ENCODE results near the gene PLCB4.

The PLCB4 gene

DNA sequence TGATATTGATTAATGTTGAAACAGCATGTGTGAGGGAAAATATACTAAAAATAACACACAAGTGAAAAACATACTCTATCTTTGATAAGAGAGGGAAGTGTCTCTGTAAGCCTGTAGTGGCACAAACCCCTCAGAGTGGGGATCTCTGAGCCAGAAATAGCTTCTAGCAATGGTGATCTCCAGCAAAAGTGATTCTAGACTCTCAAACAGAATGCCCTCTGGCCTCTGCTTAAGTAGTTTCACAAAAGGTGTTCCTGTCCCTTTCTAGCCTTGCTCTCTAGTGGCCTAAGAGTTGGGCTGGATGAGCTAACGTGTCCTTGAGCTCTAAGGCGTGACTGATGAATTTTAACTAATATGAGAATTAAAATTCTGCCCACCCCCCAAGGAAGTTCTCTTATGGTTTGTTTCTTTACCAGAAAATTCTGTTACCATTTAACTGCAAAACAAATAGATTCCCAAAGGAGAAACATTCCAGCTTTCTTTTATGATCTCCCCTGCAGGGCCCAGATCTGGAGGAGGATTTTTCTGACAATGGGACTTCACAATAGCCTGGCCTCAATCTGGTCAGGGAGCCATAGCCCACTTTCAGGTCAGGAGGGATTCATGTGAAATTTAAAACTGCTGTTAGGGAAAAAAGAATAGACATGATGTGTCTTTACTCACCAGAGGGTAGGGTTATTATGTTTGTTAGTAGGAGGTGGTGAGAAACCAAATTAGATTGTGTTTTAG, 263.0 kb downstream of the PLCB4 start:
- no peak for DNase-seq

DNA sequence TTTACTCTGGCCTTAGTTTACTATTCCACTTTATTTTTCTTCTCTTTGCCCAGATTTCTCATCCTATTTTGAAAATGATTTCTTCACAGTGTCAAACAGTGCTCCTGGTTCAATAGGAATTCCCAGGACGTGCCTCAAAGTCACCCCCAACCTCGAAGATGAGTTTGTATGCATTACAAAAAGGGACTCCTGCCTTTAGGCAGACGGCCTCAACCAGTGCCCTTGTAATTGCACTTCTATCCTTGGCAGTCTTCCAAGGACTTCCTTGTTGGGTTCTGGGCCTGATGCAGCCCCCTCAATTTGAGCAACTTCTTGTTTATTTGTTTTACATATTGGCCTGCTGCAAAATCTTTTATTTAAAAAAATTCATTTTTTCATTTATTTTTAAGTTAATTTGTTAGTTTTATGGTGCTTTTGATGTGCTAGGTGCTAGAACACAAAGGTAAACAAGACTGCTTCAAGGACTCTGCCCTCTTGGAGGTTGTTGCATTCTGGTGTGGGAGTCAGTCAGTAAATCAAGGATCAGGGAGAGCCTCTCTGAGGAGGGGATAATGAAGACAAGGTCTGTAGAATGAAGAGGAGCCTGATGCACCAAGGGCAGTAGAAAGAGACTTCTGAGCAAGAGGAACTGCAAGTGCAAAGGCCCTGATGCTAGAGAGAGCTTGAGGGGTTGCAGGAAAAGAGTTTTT, 264.0 kb downstream of the PLCB4 start:
- DNase-seq, result no peak

DNA sequence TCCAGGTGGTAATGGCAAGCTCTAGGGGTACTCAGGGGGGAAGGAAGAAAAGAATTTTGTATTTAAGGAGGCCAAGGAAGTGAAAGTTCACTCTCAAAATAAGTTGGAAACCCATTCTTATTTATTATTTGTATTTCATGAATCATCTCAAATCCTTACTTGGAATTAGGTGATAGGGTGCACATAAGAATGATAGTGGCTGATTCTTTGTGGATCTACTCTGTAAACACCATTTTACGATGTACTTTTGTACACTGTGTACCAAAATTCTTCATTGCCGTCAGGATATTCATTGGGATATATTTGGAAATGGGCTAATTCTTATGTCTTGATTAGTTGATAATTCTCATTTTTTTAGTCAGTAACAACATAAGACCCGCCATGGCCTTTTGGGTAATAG, 266.0 kb downstream of the PLCB4 start:
- no peak for DNase-seq

DNA sequence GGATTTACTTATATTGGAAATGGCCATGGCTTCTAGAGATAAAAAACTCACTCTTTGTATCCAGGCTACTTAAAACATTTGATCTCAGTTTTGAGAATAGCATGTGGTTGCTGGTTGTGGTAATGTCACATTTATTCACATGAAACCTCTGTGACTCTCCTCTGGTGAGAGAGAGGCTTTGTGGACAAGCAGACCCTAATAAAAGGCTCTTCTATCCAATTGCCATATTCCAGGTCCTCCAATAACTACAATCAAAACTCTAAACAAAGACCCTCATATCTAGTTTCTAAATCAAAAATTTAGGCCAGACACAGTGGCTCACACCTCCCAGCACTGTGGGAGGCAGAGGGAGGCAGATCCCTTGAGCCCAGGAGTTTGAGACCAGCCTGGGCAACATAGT, 269.2 kb downstream of the PLCB4 start:
- no peak for DNase-seq

DNA sequence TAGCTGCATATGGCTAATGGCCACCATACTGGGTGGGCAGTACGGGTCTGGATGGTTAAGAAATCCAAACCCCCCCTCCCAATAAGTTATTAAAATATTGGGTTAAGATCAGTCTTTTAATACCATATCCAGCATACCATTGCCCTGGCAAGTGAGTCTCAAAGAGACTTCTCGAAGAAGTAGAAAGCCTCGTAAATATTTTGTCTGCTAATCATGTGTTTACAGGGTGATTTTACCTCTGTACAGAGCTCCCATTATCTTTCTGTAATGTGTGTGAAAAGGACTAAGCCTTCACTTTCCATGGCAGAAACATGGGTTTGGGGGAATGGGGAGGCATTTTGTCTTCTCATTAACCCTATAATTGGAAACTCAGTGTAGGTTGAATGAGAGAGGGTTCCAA, 270.8 kb downstream of the PLCB4 start:
- no peak for DNase-seq

DNA sequence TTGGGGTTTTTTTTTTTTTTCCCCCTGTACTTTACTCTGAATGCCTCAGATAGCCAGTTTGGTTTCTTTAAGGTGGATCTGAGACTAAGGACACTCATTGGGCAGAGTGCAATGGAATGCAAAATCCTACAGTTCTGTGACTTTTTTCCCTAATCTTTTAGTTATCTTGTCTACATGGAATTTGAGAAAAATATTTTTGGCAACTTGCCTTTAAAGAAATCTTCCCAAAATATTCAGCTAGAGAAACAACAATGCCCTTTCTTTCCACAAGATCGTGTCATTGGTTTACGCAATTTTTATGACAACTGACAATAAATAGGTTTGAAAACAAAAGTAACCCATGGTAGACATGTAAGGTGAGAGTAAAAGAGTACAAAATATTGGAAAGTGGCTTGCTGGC, 273.8 kb downstream of the PLCB4 start:
- no peak for DNase-seq

DNA sequence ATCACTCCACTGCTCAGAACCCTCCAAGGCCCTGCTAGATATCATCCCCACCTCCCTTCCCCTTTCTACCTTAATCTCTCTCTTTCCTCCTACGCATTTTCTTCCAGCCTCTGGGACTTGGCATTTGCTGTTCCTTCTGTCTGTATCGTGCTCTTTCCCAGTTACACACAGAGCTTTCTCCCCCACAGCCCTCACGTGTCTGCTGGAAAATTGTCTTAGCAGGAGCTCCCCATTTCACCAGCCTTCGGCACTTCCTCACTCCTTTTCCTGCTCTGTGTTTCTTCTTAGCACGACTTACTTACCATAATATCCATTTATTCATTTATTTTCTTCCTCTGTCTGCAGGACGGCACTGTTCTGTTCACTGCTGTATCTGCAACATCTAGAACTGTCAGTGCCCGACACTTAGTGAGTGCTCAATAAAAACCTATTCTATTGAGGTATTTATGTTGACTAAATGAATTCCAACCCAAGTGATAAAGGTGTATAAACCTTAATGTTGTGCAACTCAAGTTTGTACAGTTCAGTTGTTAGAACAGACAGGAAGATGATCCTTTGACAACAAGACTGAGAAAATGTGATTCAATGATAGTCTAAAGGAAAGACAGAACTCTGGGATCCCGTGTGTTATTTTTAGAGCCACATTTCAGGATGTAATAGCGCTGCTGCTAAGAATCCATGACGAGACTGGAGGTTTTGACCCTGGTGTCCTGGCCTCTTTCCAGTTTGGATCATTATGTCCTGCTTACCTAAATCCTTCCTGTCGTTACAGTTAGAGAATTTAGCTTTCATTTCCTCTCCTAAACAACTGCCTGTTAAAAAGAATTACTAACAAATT, 275.4 kb downstream of the PLCB4 start:
- DNase-seq, result no peak

DNA sequence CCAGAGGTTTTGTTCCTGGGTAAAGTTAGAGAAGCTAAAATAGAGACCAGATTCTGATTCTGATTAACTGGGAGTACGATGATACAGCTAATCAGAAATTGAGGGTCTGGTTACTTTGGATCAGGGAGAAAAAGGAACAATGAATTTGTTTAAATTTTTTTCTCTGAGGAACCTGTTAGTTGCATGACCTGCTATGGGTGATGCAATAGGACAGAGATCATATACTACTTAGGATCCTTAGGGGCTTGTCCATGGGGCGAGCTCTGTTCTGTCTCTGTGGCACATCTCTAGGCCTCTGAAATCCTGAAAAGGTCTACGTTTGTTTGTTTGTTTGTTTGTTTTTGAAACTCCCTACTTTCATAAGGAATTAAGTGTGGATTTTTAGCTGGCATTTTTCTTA, 279.4 kb downstream of the PLCB4 start:
- no peak for DNase-seq

DNA sequence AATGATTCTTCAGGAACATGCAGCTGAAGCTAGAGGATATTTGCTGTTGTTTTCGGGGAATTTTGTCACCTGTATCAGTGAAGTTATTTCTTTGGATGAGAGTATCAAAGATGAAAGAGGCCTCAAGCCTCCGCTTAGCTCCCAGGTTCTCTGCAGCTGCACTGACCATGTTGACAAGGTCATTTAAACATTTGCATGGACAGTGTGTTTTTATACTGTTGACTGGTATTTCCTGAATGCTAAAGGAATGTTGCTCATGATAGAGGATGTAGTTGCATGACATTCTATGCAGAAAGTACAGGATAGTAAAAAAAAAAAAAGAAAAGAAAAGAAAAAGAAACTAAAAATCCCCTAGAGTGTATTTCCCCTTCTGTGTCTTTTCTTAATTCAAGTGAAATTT, 279.9 kb downstream of the PLCB4 start:
- no peak for DNase-seq

DNA sequence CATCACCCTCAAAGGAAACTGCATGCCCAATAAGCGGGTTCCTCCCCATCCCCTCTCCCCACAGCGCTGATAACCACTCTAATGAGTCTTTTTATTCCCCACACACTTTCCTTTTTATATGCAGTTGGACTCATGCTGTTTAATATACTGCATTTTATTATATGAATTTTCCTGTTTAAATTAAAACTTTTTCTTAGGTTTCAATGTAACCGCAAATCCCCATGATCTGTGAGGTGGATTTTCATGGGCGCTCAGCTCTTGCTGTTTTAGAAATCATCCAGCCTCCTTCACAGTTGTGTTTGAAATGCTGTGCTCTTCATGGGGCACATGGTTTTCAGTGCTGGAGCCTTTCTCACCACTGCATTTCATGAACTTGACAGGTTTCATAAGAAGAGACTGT, 280.4 kb downstream of the PLCB4 start:
- DNase-seq, result no peak

DNA sequence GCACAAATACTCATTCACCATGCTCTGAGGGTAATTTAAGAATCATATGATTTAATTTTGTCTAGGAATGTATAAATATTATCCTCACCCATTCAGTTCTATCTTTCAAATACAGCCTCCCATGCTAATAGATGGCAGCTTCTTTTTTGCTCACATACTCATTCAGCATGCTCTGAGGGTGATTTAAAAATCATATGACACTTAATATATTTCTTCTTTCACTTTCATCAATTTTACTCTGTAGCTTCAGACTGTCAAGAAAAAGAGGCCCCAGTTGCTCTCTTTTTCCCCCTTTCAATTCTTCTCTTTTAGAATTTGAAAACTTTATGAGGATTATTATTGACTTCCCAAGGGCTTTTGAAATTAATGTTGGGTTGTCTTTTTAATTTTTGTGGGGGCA, 283.9 kb downstream of the PLCB4 start:
- DNase-seq, result no peak

DNA sequence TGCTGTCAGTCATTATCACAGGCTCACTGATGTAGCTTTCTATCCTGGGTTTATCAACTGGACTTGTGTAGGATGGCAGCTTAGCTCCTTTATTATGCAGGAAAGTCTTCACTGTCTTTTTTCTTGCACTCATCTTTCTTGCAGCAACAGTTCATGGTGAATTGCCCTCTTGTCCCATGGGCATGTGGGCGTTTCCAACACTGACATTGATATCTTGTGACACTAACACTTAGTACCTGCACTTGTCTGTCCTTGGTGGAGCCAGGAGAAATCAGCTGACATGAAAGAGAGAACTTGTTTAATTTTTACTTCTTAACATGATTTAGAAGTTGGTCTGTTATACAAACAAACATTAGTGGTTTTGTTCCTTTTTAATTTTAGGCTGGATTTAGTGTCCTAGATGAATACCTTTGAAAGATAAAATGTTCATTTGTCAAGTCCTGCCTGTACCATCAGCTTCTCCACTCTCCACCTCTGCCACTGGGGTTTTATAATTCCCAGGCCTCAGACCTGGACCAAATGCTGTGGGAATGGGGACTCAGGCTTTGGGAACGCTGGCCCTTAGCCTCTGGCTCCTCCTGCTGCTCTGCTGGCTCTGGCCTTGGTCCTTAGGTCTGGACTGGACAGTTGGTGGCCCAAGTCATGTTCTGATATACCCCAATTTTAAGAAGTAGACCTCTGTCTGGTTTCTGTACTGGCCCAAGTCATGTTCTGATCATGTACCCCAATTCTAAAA, 284.5 kb downstream of the PLCB4 start:
- DNase-seq, result no peak

DNA sequence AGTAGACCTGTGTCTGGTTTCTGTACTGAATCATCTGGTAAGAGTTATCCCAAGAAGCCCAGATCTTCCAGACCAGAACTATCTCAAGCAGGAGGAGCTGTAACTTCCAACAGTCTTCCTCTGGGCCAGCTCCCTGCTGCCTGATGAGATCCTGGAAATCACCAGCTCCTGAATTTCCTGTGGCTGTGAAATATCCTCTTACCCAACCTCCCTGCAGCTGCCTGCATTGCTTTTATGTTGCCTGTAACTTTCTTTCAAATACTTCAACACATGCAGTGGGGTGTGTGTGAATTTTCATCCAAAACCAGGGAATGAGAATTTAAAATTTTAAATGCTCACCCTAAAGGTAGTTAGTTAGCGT, 285.0 kb downstream of the PLCB4 start:
- no peak for DNase-seq

DNA sequence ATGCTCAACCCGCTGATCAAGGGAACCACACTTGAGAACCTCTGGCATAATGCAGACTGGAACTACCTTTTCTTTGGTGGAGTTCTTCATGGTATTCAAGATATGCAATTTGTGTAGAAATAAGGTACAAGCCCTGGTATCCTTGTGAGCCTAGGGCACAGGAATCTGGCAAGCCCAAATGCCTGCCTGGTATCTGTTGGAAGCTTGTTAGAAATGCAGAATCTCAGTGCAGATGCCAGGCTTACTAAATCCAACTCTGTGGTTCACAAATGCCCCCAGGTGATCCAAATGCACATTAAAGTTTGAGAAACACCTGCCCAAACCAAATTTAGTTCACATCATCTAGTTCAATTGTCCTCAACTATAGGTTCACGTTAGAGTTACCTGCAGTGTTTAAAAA, 285.7 kb downstream of the PLCB4 start:
- DNase-seq, result no peak

DNA sequence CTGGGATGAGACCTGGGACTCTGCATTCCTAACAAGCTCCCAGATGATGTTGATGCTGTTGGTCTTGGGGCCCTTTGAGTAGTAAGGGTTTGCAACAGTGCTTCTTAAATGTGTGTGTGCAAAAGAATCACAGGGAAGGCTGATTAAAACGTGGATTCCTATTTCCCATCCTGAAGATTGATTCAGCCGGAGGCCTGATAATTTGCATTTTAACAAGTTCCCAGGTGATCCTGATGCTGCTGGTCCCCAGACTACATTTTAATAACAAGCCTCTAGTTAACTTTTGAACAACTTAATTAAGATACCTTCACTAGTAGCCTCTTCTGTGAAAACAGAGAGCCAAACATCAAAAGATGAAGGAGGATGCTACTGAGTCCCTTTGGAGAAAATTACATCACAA, 289.1 kb downstream of the PLCB4 start:
- no peak for DNase-seq

DNA sequence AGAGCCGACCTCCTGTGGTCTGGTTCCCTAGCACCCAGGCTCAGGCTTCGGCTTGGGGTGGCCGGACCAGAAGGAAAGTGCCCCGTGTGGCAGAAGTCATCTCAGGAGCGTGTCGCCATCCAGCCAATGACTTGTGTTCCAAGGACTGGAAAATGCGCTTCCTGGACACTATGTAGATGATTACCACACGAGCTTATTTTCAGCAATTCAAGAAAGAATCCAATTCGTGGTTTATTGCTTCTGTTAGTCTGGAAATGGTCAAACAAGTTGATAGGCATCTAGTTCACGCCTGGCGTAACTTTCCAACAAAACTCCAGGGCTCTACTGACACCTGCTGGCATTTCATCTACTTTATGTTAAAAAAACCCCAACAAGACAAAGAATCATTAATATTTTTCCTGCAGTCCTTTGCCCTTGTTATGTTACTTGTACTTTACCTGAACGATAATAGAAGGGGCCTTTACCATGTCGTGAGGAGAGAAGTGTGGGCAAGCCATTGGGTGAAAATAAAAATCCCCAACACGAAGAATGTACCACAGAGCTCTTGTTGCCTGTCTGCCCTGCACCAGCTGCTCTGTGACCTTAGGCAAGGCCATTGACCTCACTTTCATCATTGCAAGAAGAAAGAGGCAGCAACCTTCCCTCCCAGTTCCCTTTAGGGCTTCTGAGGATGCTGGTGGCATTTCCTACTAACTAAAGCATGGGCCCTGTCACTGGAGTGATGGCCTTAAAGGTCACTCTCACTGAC, 290.8 kb downstream of the PLCB4 start:
- DNase-seq, result no peak

DNA sequence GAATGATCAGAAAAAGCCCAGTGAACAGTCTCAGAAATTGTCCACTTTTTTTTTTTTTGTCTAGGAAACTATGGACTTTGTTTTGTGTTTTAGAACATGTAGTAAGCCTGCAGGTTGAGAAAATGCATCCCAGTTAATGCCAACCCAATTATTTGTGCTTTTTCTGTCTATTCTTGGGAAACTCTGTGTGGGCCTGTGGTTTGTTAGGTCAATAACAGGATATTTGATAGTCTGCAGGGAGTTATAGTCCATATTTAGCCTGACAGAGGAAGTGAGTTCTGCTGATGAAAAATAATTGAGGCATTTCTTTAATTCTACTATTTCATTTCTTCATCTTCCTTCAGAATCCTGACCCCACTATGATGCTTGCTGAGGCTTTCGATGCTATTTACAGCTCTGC, 291.5 kb downstream of the PLCB4 start:
- no peak for DNase-seq

DNA sequence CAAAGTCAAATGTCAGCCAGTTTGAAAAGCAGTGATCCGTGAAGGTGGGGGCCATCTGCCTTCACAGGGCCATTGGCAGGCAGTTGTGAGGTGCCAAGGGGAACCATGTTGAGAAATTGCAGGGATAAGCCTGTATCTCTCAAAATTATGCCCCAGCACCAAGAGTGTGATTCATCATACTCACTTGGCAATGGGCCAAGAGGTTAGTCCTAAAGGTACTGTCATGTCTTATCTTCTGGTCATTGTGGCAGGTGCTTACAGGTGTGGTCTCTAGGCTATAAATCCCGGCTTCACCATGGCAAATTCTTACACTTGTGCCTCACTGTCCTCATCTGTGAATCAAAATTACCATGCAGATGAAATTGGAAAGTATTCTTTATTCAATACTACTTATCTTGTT, 294.8 kb downstream of the PLCB4 start:
- DNase-seq, result no peak

DNA sequence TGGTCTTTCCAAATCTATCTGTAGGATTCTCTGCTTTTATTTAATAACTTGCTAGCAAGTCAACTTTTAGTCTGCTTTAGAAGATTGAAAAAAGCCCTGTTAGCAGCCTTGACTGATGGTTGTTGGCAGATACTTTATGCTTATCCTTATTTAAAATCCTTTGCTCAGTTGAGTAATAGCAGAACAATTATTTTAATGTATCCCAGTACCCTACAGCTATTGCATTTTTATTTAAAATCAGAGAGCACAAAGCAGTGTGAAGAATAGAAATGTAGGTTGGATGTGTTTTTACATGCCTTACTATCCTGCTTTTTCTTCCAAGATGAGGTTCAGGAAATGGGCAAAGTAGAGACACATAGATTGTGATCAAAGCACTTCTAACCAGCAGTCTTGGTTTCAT, 298.4 kb downstream of the PLCB4 start:
- DNase-seq, result no peak

DNA sequence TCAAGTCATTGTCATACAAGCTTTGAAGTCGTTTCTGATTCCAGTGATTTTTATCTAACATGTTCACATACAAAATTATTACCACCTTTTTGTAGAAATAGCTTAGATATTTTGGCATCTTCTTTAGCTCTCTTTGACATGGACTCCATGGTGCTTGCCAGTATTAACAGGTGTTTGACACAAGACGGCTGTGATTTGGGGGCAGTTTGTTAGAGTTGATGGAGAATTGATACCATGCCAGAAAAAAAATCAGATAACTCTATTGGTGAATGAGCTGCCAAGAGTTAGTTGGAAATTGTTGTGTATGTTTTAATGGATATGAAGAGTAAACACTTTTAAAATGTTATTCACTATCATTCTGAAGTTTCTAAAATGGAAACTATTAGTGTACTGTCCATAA, 298.9 kb downstream of the PLCB4 start:
- DNase-seq, result no peak

DNA sequence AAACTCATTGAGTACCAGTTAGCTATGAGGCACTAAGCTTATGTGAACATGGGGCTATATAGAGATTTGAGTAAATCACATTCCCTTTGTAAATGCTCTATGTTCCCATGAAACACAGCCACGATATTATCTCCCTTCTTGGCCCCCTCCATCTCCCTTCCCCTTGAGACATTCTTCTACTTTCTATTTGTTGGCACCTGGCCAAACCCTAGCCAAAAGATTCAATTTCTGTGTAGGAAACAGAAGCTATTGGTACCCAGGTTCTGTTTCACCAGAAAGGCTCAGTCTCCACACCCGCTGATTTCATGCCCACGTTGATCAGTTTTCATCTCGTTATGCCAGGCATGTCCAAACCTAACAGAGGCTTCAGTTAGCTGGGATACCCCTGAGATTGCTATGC, 300.0 kb downstream of the PLCB4 start:
- DNase-seq, result no peak

DNA sequence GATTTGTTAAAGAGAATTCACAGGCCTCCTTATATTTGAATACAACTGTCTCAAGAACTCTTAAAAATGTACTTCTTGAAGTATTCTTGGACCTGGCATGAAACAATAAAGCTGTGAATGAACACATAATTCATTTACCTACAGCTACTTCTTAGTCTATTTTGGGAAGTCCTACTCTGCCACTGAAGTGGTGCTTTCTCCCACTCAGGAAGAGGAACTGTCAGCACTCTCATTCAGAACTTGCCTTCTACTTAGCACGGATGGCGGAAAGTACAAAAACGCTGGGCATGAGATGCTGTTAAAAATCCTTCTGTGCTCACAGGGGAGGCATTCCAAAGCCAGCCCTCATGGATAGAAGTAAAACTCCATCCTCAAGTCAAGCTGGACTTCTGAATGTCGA, 300.7 kb downstream of the PLCB4 start:
- no peak for DNase-seq

DNA sequence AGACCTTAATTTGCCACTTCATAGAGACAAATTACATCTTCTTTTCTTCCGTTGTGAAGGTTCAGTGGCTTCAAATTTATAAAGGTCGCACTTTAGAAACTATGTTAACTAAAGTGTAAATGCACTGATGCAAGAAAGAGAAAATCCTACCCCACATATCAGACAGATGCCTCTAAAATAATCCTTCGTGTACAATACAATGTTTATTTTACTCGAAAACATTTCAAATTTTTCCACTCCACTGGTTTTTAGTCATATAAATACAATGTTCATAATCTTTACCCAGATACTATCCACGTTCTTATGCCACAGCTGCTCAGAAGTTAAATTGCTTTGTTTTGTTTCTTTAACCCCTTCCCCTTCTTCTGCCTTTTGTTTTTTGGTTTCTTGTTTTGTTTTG, 305.2 kb downstream of the PLCB4 start:
- DNase-seq, result no peak

Data from activated CD4-positive, alpha-beta T cell treated with anti-CD3 and anti-CD28 coated beads, Interleukin-10, Interleukin-2, amounts not matched to agents 100 ng/mL and 50 ng/mL, durations not matched to agents 16 hours and 8 hours (primary cell).